ENCODE results near the gene PLXNA2. TPM values are rescaled to one million over a fixed set of nuclear protein-coding genes. Genes with fewer than 3 reads are reported as not detected.

PLXNA2 gene
- total and polyA plus RNA-seq, 2 of the 8 experiments (the other 6 are each of a cell fraction or from before 2014, with no cell fraction given): 0.33 to 1.5 TPM

DNA sequence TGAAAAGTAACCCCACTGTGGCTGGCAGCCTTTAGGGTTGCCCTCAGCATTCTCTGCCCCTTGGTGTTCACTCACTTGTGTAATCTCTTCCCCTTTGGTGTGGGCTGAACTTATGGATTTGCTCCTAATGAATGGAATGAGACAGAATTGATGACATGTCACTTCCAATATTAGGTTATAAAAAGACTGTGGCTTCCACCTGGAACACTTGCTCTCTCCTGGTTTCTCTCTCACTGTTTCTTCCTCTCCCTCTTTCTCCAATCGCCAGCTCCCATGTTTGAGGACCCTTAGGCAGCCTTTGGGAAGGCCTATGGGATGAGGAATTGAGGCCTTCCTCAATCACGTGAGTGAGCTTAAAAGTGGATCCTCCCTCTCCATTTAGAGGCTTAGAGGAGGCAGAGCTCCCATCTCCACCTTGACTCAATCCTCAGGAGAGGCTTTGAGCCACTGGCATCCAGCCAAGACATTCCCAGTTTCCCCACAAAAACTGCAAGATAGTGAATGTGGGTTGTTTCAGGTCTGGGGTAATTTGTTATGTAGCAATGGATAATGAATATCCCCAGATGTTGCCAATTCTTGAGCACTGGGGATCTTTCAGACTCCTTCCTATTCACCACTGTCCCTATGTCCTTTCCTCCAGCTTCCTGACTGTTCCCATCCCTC, 237.8 kb downstream of the PLXNA2 start:
- Histone ChIP-seq H3K4ac (replicated peaks; ENCODE audit: insufficient read length, low read depth, low read length) (no peak overlapping the region), H3K14ac (ENCODE audit: insufficient read length) (no peak overlapping the region), H2AFZ (ENCODE audit: low read length) (no peak overlapping the region), H4K91ac (replicated peaks; ENCODE audit: insufficient read length, low read length) (no peak overlapping the region), H2BK120ac (replicated peaks; ENCODE audit: low read depth, low read length) (no peak overlapping the region), H3K4me1 (replicated peaks in 1 of 4; ENCODE audit: control insufficient read depth in 3 of 4, insufficient read depth in 4 of 4, low read length in 3 of 4) (no peaks in the 10 kb centered on the region), H3K27ac (ENCODE audit: low read depth, low read length) (no peak overlapping the region), H3K9me3 (ENCODE audit: insufficient read depth in 2 of 2, low read depth in 1 of 2, low read length in 1 of 2) (no peaks in the 10 kb centered on the region), H3K27me3 (replicated peaks in 1 of 4; ENCODE audit: control insufficient read depth in 3 of 4, extremely low read depth in 1 of 4, insufficient read depth in 3 of 4, low read length in 3 of 4) (no peaks in the 10 kb centered on the region; a peak in 1 of 7 replicates), H4K5ac (ENCODE audit: insufficient read length, low read depth, low read length) (no peak overlapping the region), H2BK15ac (ENCODE audit: low read length) (no peak overlapping the region), H3K4me2 (ENCODE audit: insufficient read depth in 1 of 2, low read depth in 2 of 2, low read length in 2 of 2) (no peak overlapping the region), H3K9ac (replicated peaks in 1 of 4; ENCODE audit: extremely low read depth in 1 of 4, low read depth in 3 of 4, low read length in 3 of 4) (no peak overlapping the region), H3K23me2 (ENCODE audit: low read depth, low read length) (no peaks in the 10 kb centered on the region), H4K8ac (ENCODE audit: extremely low read depth, insufficient read depth, low read length) (no peak overlapping the region), H3K79me1 (ENCODE audit: low read depth, low read length) (no peaks in the 10 kb centered on the region), H3K36me3 (ENCODE audit: control insufficient read depth in 2 of 4, insufficient read depth in 4 of 4, low read length in 3 of 4) (no peaks in the 10 kb centered on the region), H4K20me1 (replicated peaks in 1 of 2; ENCODE audit: control insufficient read depth in 1 of 2, insufficient read depth in 2 of 2, low read length in 2 of 2) (no peaks in the 10 kb centered on the region), H2BK5ac (ENCODE audit: low read depth, low read length) (no peak overlapping the region), H3K4me3 (ENCODE audit: extremely low read depth in 1 of 4, insufficient read depth in 2 of 4, low read depth in 3 of 4, low read length in 4 of 4) (no peak overlapping the region), H3K23ac (ENCODE audit: insufficient read length) (no peak overlapping the region), H3K79me2 (ENCODE audit: control insufficient read depth in 1 of 2, insufficient read depth in 2 of 2, low read length in 2 of 2) (no peaks in the 10 kb centered on the region), H2AK5ac (ENCODE audit: low read depth, low read length) (no peak overlapping the region), H3K56ac (replicated peaks; ENCODE audit: insufficient read length, low read depth, low read length) (no peak overlapping the region), H2BK12ac (ENCODE audit: low read depth, low read length) (no peak overlapping the region), H2BK20ac (ENCODE audit: low read length) (no peak overlapping the region), H3K18ac (ENCODE audit: extremely low read depth, low read length) (no peak overlapping the region)
- CTCF ChIA-PET (ENCODE audit: partially characterized antibody): interaction anchor here (0.6 to 4.5 kb wide), 11 partner anchors 9 to 238 kb away, joined by 3 to 26 read pairs (median 5); partner anchors contain the start of gene PLXNA2
- WGBS, 2 experiments (ENCODE audit: extremely low coverage in 1 of 2, insufficient coverage in 1 of 2, insufficient read length in 1 of 2, insufficient replicate concordance in 2 of 2, low coverage in 1 of 2, low lambda C conversion rate in 2 of 2, missing lambda C conversion rate in 1 of 2): 87% methylated on average over 2 of the region's 2 CpGs; no CpG with 5 or more reads in 1 of the 2 experiments
- POLR2A ChIA-PET (ENCODE audit: partially characterized antibody): no interaction called here
- no peak for DNase-seq (ENCODE audit: low read depth in 1 of 2, low spot score in 2 of 2)
- FAIRE-seq: no peak
- TF ChIP-seq HDAC2 (IDR thresholded peaks at IDR 0.05; ENCODE audit: borderline replicate concordance in 1 of 2, low read depth in 2 of 2, low read length in 2 of 2): no peak
- TF ChIP-seq SRF (IDR thresholded peaks at IDR 0.05; ENCODE audit: low read depth, low read length): no peak
- no peak for TF ChIP-seq KDM4A (IDR thresholded peaks at IDR 0.05; ENCODE audit: low read depth, low read length, severe bottlenecking)
- no peak for TF ChIP-seq POLR2A (IDR thresholded peaks at IDR 0.05; ENCODE audit: control extremely low read depth in 1 of 2, low read depth in 2 of 2, low read length in 2 of 2)
- no peak for TF ChIP-seq GTF2F1 (IDR thresholded peaks at IDR 0.05; ENCODE audit: borderline replicate concordance, low read depth, low read length)
- no peak for TF ChIP-seq POLR2AphosphoS5 (IDR thresholded peaks at IDR 0.05; ENCODE audit: low read depth, low read length)
- TF ChIP-seq, protein P1, sequence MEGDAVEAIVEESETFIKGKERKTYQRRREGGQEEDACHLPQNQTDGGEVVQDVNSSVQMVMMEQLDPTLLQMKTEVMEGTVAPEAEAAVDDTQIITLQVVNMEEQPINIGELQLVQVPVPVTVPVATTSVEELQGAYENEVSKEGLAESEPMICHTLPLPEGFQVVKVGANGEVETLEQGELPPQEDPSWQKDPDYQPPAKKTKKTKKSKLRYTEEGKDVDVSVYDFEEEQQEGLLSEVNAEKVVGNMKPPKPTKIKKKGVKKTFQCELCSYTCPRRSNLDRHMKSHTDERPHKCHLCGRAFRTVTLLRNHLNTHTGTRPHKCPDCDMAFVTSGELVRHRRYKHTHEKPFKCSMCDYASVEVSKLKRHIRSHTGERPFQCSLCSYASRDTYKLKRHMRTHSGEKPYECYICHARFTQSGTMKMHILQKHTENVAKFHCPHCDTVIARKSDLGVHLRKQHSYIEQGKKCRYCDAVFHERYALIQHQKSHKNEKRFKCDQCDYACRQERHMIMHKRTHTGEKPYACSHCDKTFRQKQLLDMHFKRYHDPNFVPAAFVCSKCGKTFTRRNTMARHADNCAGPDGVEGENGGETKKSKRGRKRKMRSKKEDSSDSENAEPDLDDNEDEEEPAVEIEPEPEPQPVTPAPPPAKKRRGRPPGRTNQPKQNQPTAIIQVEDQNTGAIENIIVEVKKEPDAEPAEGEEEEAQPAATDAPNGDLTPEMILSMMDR (IDR thresholded peaks at IDR 0.05; ENCODE audit: control extremely low read depth in 1 of 3, insufficient read depth in 1 of 3, low read depth in 1 of 3, low read length in 3 of 3): no peak
- TF ChIP-seq, protein P2, sequence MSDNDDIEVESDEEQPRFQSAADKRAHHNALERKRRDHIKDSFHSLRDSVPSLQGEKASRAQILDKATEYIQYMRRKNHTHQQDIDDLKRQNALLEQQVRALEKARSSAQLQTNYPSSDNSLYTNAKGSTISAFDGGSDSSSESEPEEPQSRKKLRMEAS (IDR thresholded peaks at IDR 0.05): no peak
- no peak for TF ChIP-seq CBX5 (IDR thresholded peaks at IDR 0.05; ENCODE audit: low read depth, low read length)
- no peak for TF ChIP-seq SP4 (IDR thresholded peaks at IDR 0.05; ENCODE audit: low read length)
- TF ChIP-seq BACH1 (IDR thresholded peaks at IDR 0.05; ENCODE audit: low read length): no peak
